Trophoblast cell (in vitro differentiated cells and primary cell): ENCODE results near the gene ZC3H18.

Experiments used
- DNase-seq, 2 donors: peaks; one replicate each; pipeline ENCODE4 v3.0.0-alpha.2; 2016
- H2AFZ ChIP-seq: 2 replicates; pipeline ENCODE4 v1.6.1; 2013; ENCODE audit warnings: low read length, moderate library complexity, mild to moderate bottlenecking; ENCODE audit not compliant: insufficient read depth, poor library complexity
- H2AK5ac ChIP-seq: 2 replicates; pipeline ENCODE4 v1.6.1; 2013; ENCODE audit warnings: mild to moderate bottlenecking, low read length
- H2BK120ac ChIP-seq: 2 replicates; pipeline ENCODE4 v1.6.1; 2013; ENCODE audit warnings: low read length, mild to moderate bottlenecking, moderate library complexity; ENCODE audit not compliant: insufficient read depth, poor library complexity
- H2BK12ac ChIP-seq: 2 replicates; pipeline ENCODE4 v1.6.1; 2013; ENCODE audit warnings: mild to moderate bottlenecking, low read length, moderate library complexity
- H2BK5ac ChIP-seq: 2 replicates; pipeline ENCODE4 v1.6.1; 2013; ENCODE audit warnings: low read length, low read depth, moderate library complexity, mild to moderate bottlenecking; ENCODE audit not compliant: poor library complexity
- H3K14ac ChIP-seq: 2 replicates; pipeline ENCODE4 v1.6.1; 2013; ENCODE audit warnings: mild to moderate bottlenecking, low read length
- H3K18ac ChIP-seq: 2 replicates; pipeline ENCODE4 v1.6.1; 2013; ENCODE audit warnings: mild to moderate bottlenecking, low read length
- H3K23ac ChIP-seq: 2 replicates; pipeline ENCODE4 v1.6.1; 2013; ENCODE audit warnings: low read length
- H3K27ac ChIP-seq: 2 replicates; pipeline ENCODE4 v1.5.1; 2013; ENCODE audit warnings: low read depth, mild to moderate bottlenecking, inconsistent platforms, low read length, moderate library complexity
- H3K27me3 ChIP-seq: 2 replicates; pipeline ENCODE4 v1.6.1; 2013; ENCODE audit warnings: inconsistent platforms, mild to moderate bottlenecking, low read length, moderate library complexity; ENCODE audit not compliant: insufficient read depth
- H3K36me3 ChIP-seq, 2 experiments: 1 replicate in 1 of 2; 2 replicates in 1 of 2; pipeline ENCODE4 v1.6.1; 2013; ENCODE audit warnings: low read length in 2 of 2, mild to moderate bottlenecking in 2 of 2, moderate library complexity in 1 of 2; ENCODE audit not compliant: insufficient read depth in 2 of 2, control insufficient read depth in 1 of 2
- H3K4ac ChIP-seq: 2 replicates; pipeline ENCODE4 v1.6.1; 2013; ENCODE audit warnings: low read depth, mild to moderate bottlenecking, low read length, moderate library complexity
- H3K4me1 ChIP-seq, 2 experiments: 1 replicate in 1 of 2; 2 replicates in 1 of 2; pipeline ENCODE4 v1.6.1; 2013; ENCODE audit warnings: low read length in 2 of 2, mild to moderate bottlenecking in 2 of 2, moderate library complexity in 1 of 2; ENCODE audit not compliant: insufficient read depth in 2 of 2, control insufficient read depth in 1 of 2
- H3K4me2 ChIP-seq: 2 replicates; pipeline ENCODE4 v1.6.1; 2013; ENCODE audit warnings: inconsistent platforms, mild to moderate bottlenecking, low read length, moderate library complexity
- H3K4me3 ChIP-seq: 2 replicates; pipeline ENCODE4 v1.5.1; 2013; ENCODE audit warnings: mild to moderate bottlenecking, low read depth, low read length, inconsistent platforms
- H3K79me1 ChIP-seq: one replicate; pipeline ENCODE4 v1.6.1; 2013; ENCODE audit warnings: low read length
- H3K79me2 ChIP-seq: 2 replicates; pipeline ENCODE4 v1.6.1; 2013; ENCODE audit warnings: low read length, mild to moderate bottlenecking; ENCODE audit not compliant: control insufficient read depth, insufficient read depth, poor library complexity
- H3K9ac ChIP-seq: 2 replicates; pipeline ENCODE4 v1.6.1; 2013; ENCODE audit warnings: mild to moderate bottlenecking, low read length
- H3K9me3 ChIP-seq: 2 replicates; pipeline ENCODE4 v1.6.1; 2013; ENCODE audit warnings: low read depth, mild to moderate bottlenecking, control low read depth, inconsistent platforms, low read length; ENCODE audit not compliant: insufficient read depth
- H4K12ac ChIP-seq: 2 replicates; pipeline ENCODE4 v1.6.1; 2013; ENCODE audit warnings: low read depth, mild to moderate bottlenecking, low read length, moderate library complexity
- H4K8ac ChIP-seq: 2 replicates; pipeline ENCODE4 v1.6.1; 2013; ENCODE audit warnings: low read depth, mild to moderate bottlenecking, low read length, moderate library complexity
- H4K91ac ChIP-seq: one replicate; pipeline ENCODE4 v1.6.1; 2013; ENCODE audit warnings: low read depth, mild to moderate bottlenecking, low read length, moderate library complexity
- WGBS: extraction: QIAGEN DNeasy Blood & Tissue Kit; methylation state at CpG from one replicate; pipeline ENCODE4 v1.1.7; 2013; ENCODE audit warnings: missing lambda C conversion rate; ENCODE audit not compliant: insufficient read length, insufficient coverage; ENCODE audit errors: extremely low coverage; 5-methylcytosine and 5-hydroxymethylcytosine counted together

ZC3H18 gene

DNA sequence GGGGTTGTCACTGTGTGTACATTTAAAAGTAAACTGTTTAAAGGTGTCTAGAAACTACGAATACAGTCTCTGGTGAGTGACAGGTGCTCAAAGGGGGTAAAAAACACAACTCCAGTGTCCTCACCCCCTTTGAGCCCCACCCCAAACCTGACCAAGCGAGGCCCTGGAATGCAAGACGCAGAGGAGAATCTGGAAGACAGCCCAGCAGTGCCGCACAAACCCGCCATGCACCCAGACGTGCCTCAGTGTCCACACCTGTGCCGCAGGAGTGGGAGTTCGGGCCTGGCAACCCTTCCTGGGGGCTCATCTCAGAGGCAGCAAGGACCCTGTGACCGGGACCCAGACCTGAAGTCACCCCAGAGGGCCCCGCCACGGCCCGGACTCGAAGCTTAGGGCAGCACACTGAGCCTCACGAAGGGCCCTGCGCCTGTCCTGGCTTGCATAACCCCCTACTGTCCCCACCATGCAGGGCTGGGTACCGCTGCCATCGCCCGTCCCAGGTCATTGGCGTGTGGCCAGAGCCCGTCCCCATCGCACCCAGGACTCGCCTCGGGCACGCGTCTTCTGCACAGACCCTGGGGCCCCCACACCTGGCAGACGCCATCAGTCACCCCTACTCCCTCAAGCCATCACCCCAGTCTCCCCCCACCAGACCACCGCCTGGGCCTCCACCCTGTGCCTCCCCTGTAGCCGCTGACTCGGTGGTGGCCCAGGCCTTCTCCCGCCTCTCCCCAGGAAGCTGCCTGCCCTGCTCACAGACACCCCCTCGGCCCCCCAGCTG, 33.0 kb upstream of the ZC3H18 start:
- peaks cover 2 to 3% of the 10 kb centered on the region in 2 experiments for H3K36me3 ChIP-seq
- no peak overlapping the region for H3K14ac ChIP-seq
- no peak overlapping the region for H3K23ac ChIP-seq
- H3K4me3 ChIP-seq = no peak overlapping the region
- peaks cover 6 to 11% of the 10 kb centered on the region in 2 experiments for H3K4me1 ChIP-seq
- H2AK5ac ChIP-seq = no peak overlapping the region
- no peak overlapping the region for H4K12ac ChIP-seq
- WGBS = no CpG with 5 or more reads among the region's 31 CpGs
- no peak overlapping the region for H2BK12ac ChIP-seq
- no peak for DNase-seq
- H3K4me2 ChIP-seq = no peak overlapping the region
- H4K91ac ChIP-seq = no peak overlapping the region
- H4K8ac ChIP-seq = no peak overlapping the region
- H3K27me3 ChIP-seq = no peaks in the 10 kb centered on the region
- H3K79me2 ChIP-seq = peaks cover 4% of the 10 kb centered on the region
- no peak overlapping the region for H2BK5ac ChIP-seq
- H2AFZ ChIP-seq = no peak overlapping the region
- H3K27ac ChIP-seq = no peak overlapping the region
- H3K79me1 ChIP-seq = peaks cover 8% of the 10 kb centered on the region
- no peak overlapping the region for H3K4ac ChIP-seq
- peaks cover 8% of the 10 kb centered on the region for H3K9me3 ChIP-seq
- no peak overlapping the region for H2BK120ac ChIP-seq
- H3K9ac ChIP-seq = no peak overlapping the region
- no peak overlapping the region for H3K18ac ChIP-seq

DNA sequence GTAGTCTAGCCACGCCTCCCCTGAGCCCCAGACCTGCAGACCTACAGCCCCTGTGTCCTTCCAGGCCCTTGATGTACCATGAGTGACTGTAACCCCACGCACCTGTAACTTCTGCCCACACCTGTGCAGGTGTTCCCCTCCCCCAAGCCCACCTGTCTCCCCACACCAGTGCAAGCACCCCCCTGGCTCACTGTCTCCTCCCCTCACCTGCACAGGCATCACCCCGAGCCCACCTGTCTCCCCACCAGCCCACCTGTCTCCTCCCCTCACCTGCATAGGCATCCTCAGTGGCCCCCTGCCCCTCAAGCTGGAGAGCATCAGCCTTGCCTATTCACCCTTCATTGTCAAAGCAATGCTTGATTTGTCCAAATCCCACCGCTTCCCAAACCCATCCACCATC, 32.3 kb upstream of the ZC3H18 start:
- Histone ChIP-seq H3K4ac (no peak overlapping the region), H2AK5ac (no peak overlapping the region), H3K79me1 (peaks cover 8% of the 10 kb centered on the region), H4K8ac (no peak overlapping the region), H3K14ac (no peak overlapping the region), H3K27me3 (no peaks in the 10 kb centered on the region), H3K4me2 (no peak overlapping the region), H3K23ac (no peak overlapping the region), H3K18ac (no peak overlapping the region), H3K36me3 (peaks cover 2 to 3% of the 10 kb centered on the region in 2 experiments), H3K4me3 (no peak overlapping the region), H4K12ac (no peak overlapping the region), H2BK120ac (no peak overlapping the region), H2BK12ac (no peak overlapping the region), H2AFZ (no peak overlapping the region), H4K91ac (no peak overlapping the region), H3K4me1 (peaks cover 6 to 11% of the 10 kb centered on the region in 2 experiments), H3K9ac (no peak overlapping the region), H2BK5ac (no peak overlapping the region), H3K27ac (no peak overlapping the region), H3K79me2 (peaks cover 4% of the 10 kb centered on the region), H3K9me3 (peaks cover 14% of the 10 kb centered on the region)
- no CpG with 5 or more reads among the region's 4 CpGs for WGBS
- no peak for DNase-seq

DNA sequence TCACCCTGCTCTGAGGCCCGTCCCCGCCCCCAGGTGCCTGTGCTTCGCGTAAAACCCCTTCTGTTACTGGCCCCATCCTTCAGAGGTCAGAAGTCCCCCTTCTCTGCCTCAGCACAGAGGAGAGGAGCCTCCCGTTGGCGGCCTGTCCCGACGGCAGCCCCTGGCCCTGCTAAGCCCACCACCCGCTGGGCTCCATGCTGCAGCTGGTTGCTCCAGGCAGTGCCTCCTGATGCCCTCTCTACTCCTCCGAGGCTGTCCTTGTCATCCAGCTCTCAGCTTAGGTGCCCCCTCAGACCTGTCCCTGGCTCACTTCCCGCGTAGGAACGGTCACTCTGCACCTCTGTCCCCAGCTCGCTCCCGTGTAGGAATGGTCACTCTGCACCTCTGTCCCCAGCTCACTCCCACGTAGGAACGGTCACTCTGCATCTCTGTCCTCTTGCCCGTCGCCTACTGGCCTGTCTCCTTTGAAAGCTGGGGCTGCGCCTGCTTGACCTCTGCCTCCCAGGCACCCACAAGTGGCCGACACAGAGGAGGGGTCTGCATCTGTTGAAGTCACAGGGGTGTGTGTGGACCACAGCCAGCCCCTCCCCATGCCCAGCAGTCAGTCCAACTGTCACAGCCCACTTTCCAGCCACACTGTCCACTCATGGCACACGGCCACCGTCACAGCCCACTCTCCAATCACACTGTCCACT, 31.7 kb upstream of the ZC3H18 start:
- Histone ChIP-seq H3K9me3 (peaks cover 16% of the 10 kb centered on the region), H3K9ac (no peak overlapping the region), H2BK12ac (no peak overlapping the region), H3K27ac (no peak overlapping the region), H2BK5ac (no peak overlapping the region), H2AK5ac (no peak overlapping the region), H3K27me3 (no peaks in the 10 kb centered on the region), H2AFZ (no peak overlapping the region), H2BK120ac (no peak overlapping the region), H3K23ac (no peak overlapping the region), H4K8ac (no peak overlapping the region), H4K12ac (no peak overlapping the region), H3K4me1 (peaks cover 6 to 11% of the 10 kb centered on the region in 2 experiments), H3K4me2 (no peak overlapping the region), H3K36me3 (peaks cover 2 to 3% of the 10 kb centered on the region in 2 experiments), H3K79me2 (peaks cover 4% of the 10 kb centered on the region), H3K18ac (no peak overlapping the region), H3K79me1 (peaks cover 8% of the 10 kb centered on the region), H3K4ac (no peak overlapping the region), H3K14ac (no peak overlapping the region), H3K4me3 (no peak overlapping the region), H4K91ac (no peak overlapping the region)
- no CpG with 5 or more reads among the region's 23 CpGs for WGBS
- no peak for DNase-seq

DNA sequence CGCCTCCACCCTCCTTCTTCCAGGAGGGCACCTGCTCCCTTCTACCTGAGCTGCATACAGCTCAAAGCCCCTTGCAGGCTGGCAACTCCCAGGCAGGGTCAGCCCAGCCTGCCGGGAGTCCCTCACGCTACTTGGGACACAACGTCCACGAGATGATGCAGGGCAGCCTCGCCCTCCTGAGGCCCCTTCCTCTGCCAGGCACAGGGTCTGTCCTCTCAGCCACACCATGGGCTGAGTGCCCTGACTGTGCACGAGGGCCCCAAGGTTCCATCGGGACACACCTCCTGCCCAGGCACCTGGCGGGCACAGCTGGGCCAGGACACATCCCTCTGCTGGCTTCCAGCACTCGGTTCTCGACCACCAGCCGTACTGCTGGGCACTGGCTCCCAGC, 30.9 kb upstream of the ZC3H18 start:
- H3K36me3 ChIP-seq = peaks cover 2 to 3% of the 10 kb centered on the region in 2 experiments
- H3K79me2 ChIP-seq = peaks cover 1% of the 10 kb centered on the region
- H4K91ac ChIP-seq = no peak overlapping the region
- H4K8ac ChIP-seq = no peak overlapping the region
- H3K4me1 ChIP-seq = peaks cover 6 to 9% of the 10 kb centered on the region in 2 experiments
- no peak overlapping the region for H4K12ac ChIP-seq
- no peak overlapping the region for H2BK12ac ChIP-seq
- no peak overlapping the region for H3K4me2 ChIP-seq
- peaks cover 18% of the 10 kb centered on the region for H3K9me3 ChIP-seq
- H3K4ac ChIP-seq = no peak overlapping the region
- H2AFZ ChIP-seq = no peak overlapping the region
- H3K79me1 ChIP-seq = peaks cover 5% of the 10 kb centered on the region
- H3K27ac ChIP-seq = no peak overlapping the region
- H3K18ac ChIP-seq = no peak overlapping the region
- H3K9ac ChIP-seq = no peak overlapping the region
- H3K14ac ChIP-seq = no peak overlapping the region
- H2AK5ac ChIP-seq = no peak overlapping the region
- DNase-seq = no peak
- no CpG with 5 or more reads among the region's 12 CpGs for WGBS
- H2BK120ac ChIP-seq = no peak overlapping the region
- no peak overlapping the region for H3K23ac ChIP-seq
- H3K27me3 ChIP-seq = no peaks in the 10 kb centered on the region
- H3K4me3 ChIP-seq = no peak overlapping the region
- H2BK5ac ChIP-seq = no peak overlapping the region
